OCI-LY3 (cell line): ENCODE results near the gene RHBDD1.

Experiments
- H2AFZ ChIP-seq: fragments of 200-600, 300-600 bp; shearing (Covaris generic); 2 replicates; pipeline ENCODE4 v1.6.0; 2014; ENCODE audit warnings: antibody characterized with exemption, low read depth, low read length
- H3K27ac ChIP-seq: fragments of 200-600, 300-600 bp; sonication (generic); 2 replicates; pipeline ENCODE4 v1.5.1; 2014; ENCODE audit warnings: mild to moderate bottlenecking, low read length, moderate library complexity, mixed read lengths
- H3K27me3 ChIP-seq: fragments of 200-600, 300-600 bp; sonication (generic); 2 replicates; pipeline ENCODE4 v1.6.1; 2014; ENCODE audit warnings: low read depth, low read length, mixed read lengths
- H3K36me3 ChIP-seq: fragments of 200-600, 300-600 bp; sonication (generic); replicated peaks from 2 replicates; pipeline ENCODE3; 2014; ENCODE audit warnings: low read depth, low read length, mixed read lengths
- H3K4me1 ChIP-seq: fragments of 300-600, 200-600 bp; sonication (generic); 2 replicates; pipeline ENCODE4 v1.6.1; 2014; ENCODE audit warnings: low read length, mixed read lengths
- H3K4me2 ChIP-seq: fragments of 200-600, 300-600 bp; sonication (generic); 2 replicates; pipeline ENCODE4 v1.6.1; 2014; ENCODE audit warnings: low read length, mixed read lengths
- H3K4me3 ChIP-seq: fragments of 300-600, 200-600 bp; sonication (generic); 2 replicates; pipeline ENCODE4 v1.5.1; 2014; ENCODE audit warnings: antibody characterized with exemption, mild to moderate bottlenecking, low read length, moderate library complexity
- H3K79me2 ChIP-seq: fragments of 300-600, 200-600 bp; shearing (Covaris generic); 2 replicates; pipeline ENCODE4 v1.6.1; 2014; ENCODE audit warnings: mild to moderate bottlenecking, low read length, mixed read lengths
- H3K9ac ChIP-seq: fragments of 300-600, 200-600 bp; shearing (Covaris generic); 2 replicates; pipeline ENCODE4 v1.6.0; 2014; ENCODE audit warnings: mild to moderate bottlenecking, low read length, moderate library complexity
- H3K9me3 ChIP-seq: fragments of 200-600, 300-600 bp; shearing (Covaris generic); 2 replicates; pipeline ENCODE4 v1.6.1; 2014; ENCODE audit warnings: low read length, mixed read lengths; ENCODE audit not compliant: insufficient read depth
- H4K20me1 ChIP-seq: fragments of 200-600, 300-600 bp; sonication (generic); 2 replicates; pipeline ENCODE4 v1.6.1; 2016; ENCODE audit warnings: low read length, mixed read lengths; ENCODE audit not compliant: insufficient read depth
- CTCF ChIP-seq: fragments of 200-600, 300-600 bp; sonication (generic); IDR thresholded peaks from 2 replicates; pipeline ENCODE4 v1.5.1; 2014; ENCODE audit warnings: antibody characterized with exemption, low read length, low read depth
- EZH2phosphoT487 ChIP-seq: fragments of 200-600 bp; shearing (Covaris generic); IDR thresholded peaks from 2 replicates; pipeline ENCODE4 v1.6.1; 2018; ENCODE audit warnings: antibody characterized with exemption, mixed run types, low read depth

Gene RHBDD1

GRCh38 chr2:226895579-226895978, 59.7 kb downstream of the RHBDD1 start:
- H3K36me3 ChIP-seq: no peaks in the 10 kb centered on the region
- H3K4me1 ChIP-seq: no peaks in the 10 kb centered on the region
- no peak for TF ChIP-seq CTCF
- no peak for TF ChIP-seq EZH2phosphoT487
- no peaks in the 10 kb centered on the region for H3K9me3 ChIP-seq
- H3K4me3 ChIP-seq: no peak overlapping the region
- H3K4me2 ChIP-seq: no peak overlapping the region
- no peaks in the 10 kb centered on the region for H3K79me2 ChIP-seq
- no peak overlapping the region for H2AFZ ChIP-seq
- H4K20me1 ChIP-seq: no peaks in the 10 kb centered on the region
- H3K27ac ChIP-seq: no peak overlapping the region
- no peak overlapping the region for H3K9ac ChIP-seq
- no peaks in the 10 kb centered on the region for H3K27me3 ChIP-seq

DNA sequence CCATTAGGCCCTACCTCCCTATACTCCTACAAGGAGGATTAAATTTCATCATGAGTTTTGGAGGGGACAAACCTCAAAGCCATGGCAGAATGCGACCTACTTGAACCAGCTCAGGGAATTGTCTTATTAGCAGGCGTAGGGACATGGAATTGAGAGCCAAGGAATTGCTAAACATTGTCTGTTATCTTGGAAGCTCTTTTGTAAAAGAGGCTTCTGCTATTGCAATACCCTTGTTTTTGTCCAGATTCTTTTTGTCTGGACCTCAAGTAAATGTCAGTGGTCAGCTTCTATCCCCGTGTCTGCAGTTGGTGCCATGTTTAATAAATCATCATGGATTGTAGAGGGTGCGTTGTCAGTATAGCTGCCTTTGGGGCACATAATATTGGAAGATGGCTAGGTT, 62.3 kb downstream of the RHBDD1 start:
- no peak overlapping the region for H3K27ac ChIP-seq
- no peaks in the 10 kb centered on the region for H4K20me1 ChIP-seq
- H3K4me2 ChIP-seq: no peak overlapping the region
- TF ChIP-seq EZH2phosphoT487: no peak
- TF ChIP-seq CTCF: no peak
- no peaks in the 10 kb centered on the region for H3K79me2 ChIP-seq
- H2AFZ ChIP-seq: no peak overlapping the region
- H3K27me3 ChIP-seq: no peaks in the 10 kb centered on the region
- no peaks in the 10 kb centered on the region for H3K9me3 ChIP-seq
- no peaks in the 10 kb centered on the region for H3K36me3 ChIP-seq
- no peak overlapping the region for H3K4me3 ChIP-seq
- peaks cover 16% of the 10 kb centered on the region for H3K4me1 ChIP-seq
- H3K9ac ChIP-seq: no peak overlapping the region

GRCh38 chr2:226898897-226899296, 63.0 kb downstream of the RHBDD1 start:
- Histone ChIP-seq H3K27me3 (no peaks in the 10 kb centered on the region), H2AFZ (no peak overlapping the region), H3K4me3 (no peak overlapping the region), H3K4me1 (peaks cover 16% of the 10 kb centered on the region), H3K9ac (no peak overlapping the region), H3K4me2 (no peak overlapping the region), H4K20me1 (no peaks in the 10 kb centered on the region), H3K79me2 (no peaks in the 10 kb centered on the region), H3K9me3 (no peaks in the 10 kb centered on the region), H3K36me3 (no peaks in the 10 kb centered on the region), H3K27ac (no peak overlapping the region)
- TF ChIP-seq CTCF: no peak
- no peak for TF ChIP-seq EZH2phosphoT487

- H3K9me3 ChIP-seq: peaks cover 2% of the 10 kb centered on the region; the same call in 1 of the 2 replicates
- no peak overlapping the region for H3K4me2 ChIP-seq
- no peak overlapping the region for H2AFZ ChIP-seq
- no peak overlapping the region for H3K9ac ChIP-seq
- TF ChIP-seq EZH2phosphoT487 (no peak), CTCF (no peak)
- no peaks in the 10 kb centered on the region for H3K36me3 ChIP-seq
- H3K4me3 ChIP-seq: no peak overlapping the region
- no peaks in the 10 kb centered on the region for H3K27me3 ChIP-seq
- H3K79me2 ChIP-seq: no peaks in the 10 kb centered on the region
- H4K20me1 ChIP-seq: no peaks in the 10 kb centered on the region
- H3K27ac ChIP-seq: no peak overlapping the region
- H3K4me1 ChIP-seq: peaks cover 49% of the 10 kb centered on the region
Measured at GRCh38 chr2:226902041-226902966, 66.5 kb downstream of the RHBDD1 start.
